ENCODE results near the gene DPPA4.
"Not testable (repeated sequence)": the region's sequence is repeated elsewhere in the genome, so short reads cannot be mapped to it uniquely, and the experiment has no call there.

DPPA4 gene

DNA sequence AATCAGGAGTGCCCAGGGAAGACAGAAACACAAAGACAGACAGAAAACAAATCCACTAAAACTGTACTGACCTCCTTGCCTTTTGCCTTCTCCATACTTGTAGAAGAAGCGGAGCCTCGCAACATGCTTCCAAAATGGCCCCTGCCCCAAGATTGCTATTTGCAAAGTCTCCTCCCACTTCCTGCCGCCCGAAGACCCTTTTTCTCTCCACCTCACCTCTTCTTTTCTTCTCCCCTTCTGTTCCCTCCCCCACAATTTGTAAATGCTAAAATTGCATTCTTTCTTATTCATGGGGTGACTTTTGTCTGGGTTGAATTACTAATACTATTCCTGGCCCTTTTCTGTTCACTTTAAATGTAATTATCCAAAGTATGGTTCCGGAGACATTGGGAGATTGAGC lies at the start of gene DPPA4:
Gene DPPA4 (minus strand): TSS at position 154 of the 400 bp plus-strand sequence. CDS start 29 bp downstream, at position 125.
- DNase-seq (ENCODE audit: low read depth) = no peak

DNA sequence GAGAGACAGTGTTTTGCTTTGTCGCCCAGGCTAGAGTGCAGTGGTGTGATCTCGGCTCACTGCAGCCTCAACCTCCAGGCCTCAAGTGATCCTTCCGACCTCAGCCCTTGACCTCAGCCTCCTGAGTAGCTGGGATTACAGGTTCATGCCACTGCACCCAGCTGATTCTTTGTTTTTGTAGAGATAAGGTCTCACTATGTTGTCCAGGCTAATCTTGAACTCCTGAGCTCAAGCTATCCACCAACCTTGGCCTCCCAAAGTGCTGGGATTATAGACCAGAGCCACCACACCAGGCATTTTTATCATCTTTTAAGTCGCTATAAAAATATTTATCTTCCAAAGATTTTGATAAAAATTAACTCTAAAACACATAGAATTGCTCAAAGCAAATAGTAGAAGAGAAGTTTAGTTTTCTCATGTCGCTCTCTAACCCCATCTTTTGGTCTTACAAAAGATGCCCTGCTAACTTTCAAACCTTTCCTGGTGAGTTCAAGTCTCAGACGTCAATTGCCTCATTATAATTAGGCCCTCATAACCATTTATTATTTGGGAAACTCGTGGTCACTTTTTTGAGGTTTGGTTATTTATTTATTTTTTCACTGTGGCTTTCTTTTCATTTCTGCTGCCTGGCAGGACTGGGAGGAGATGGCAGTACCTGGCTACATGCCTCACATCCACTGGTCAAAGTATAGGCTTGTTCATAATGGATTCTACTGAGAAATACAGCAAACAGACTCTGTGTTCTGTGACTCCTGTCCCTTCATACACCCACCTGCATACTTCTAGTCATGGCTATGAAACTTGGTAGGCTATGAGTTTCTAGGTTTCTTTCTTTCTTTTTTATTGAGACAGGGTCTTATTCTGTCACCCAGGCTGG lies 48.3 kb upstream of the DPPA4 start:
- DNase-seq (ENCODE audit: low read depth) = no peak

GRCh38 chr3:109384164-109384563 lies 46.8 kb upstream of the DPPA4 start:
- DNase-seq (ENCODE audit: low read depth) = no peak

GRCh38 chr3:109382588-109382987 lies 45.2 kb upstream of the DPPA4 start:
- no peak for DNase-seq (ENCODE audit: low read depth)

DNA sequence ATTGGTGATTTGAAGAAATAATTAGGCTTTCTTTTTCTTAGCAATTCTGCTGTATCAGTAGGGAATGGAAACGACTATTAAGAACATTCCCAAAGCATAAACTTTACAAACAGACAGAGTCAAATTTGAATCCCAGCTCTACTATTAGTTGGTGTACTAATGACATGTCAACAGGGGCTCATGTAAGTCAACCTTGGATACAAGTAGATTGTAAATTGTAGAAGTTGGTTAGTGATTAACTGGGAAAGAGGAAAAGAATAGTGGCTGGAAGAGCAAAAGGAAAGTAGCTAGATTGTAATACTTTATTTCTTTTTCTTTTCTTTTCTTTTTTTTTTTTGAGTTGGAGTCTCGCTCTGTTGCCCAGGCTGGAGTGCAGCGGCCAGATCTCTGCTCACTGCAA lies 38.6 kb upstream of the DPPA4 start:
- DNase-seq (ENCODE audit: low read depth) = no peak

- not testable (repeated sequence) for DNase-seq (ENCODE audit: low read depth)
These were observed 37.1 kb upstream of the DPPA4 start for GRCh38 chr3:109374434-109374833.

GRCh38 chr3:109373933-109374332 lies 36.6 kb upstream of the DPPA4 start:
- no peak for DNase-seq (ENCODE audit: low read depth)

GRCh38 chr3:109372639-109373038 lies 35.3 kb upstream of the DPPA4 start:
- no peak for DNase-seq (ENCODE audit: low read depth)

GRCh38 chr3:109369510-109369909 lies 32.2 kb upstream of the DPPA4 start:
- DNase-seq (ENCODE audit: low read depth) = no peak

DNA sequence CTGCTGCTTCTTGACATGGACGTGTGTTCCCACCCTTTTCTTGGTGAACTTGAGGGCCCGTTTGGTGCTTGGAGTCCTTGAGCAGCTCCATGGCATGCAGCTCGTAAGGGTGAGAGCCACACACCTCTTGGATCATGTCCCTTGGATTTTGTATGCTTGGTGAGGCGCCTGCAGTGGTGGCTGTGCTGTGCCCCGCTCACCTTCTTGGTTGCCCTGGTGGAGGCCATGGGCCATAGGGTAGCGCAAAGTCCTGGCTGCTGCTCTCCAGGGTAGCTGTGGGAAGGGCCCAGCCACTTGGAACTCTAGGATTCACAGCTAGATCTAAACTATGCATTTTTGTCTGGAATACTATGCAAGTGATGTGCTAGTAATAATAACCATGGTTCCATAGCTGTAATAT lies 26.7 kb upstream of the DPPA4 start:
- DNase-seq (ENCODE audit: low read depth) = no peak

DNA sequence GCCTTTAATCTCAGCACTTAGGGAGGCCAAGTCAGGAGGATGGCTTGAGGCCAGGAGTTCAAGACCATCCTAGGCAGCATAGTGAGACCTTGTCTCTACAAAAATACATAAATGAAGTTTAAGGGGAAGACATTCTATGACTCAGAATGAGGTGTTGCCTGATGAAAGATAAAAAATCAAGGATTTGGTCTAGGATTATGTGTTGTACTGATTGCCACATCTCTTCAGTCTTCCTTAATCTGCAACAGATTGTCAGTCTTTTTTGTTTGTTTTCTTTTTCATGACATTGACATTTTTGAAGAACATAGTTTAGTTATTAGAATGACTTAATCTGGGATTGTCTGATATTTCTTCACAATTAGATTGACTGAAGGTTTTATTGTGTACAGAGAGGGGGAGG lies 26.3 kb upstream of the DPPA4 start:
- DNase-seq (ENCODE audit: low read depth) = no peak

- no peak for DNase-seq (ENCODE audit: low read depth)
These were observed 25.5 kb upstream of the DPPA4 start for GRCh38 chr3:109362823-109363222.

- DNase-seq (ENCODE audit: low read depth) = not testable (repeated sequence)
These were observed 21.5 kb upstream of the DPPA4 start for GRCh38 chr3:109358809-109359208.

DNA sequence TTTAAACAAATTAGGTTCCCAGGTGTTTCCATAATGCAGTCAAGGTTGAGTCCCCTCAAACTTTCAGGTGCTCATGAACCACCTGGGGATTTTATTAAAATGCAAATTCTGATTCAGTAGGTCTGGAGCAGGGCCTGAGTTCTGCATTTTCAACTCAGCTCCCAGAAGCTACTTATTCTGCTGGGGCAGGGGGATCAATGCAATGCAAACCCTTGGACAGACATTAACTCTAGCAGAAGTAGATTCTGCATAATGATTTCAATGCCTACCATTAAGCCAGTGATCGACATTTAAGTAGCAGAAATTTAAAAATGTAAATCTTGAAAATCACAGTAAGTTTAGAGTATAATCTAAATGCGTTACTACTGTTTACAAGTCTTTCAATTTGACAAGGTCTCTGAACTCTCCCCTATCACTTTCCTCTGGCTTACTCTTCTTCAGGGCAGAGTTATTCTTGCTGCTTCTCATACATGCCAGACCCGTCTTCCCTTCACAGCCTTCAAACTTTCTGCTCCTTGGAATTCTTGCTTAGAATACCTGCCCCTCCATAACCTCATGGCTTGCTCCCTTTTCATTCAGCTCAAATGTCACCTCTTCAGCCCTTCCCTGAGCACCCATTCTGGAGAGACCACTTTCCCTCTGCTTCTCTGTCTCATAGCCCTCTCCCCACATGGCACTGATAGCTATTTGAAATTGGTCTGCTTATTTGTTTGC lies 19.3 kb upstream of the DPPA4 start:
- no peak for DNase-seq (ENCODE audit: low read depth)

GRCh38 chr3:109355625-109356441 lies 18.5 kb upstream of the DPPA4 start:
- no peak for DNase-seq (ENCODE audit: low read depth)

GRCh38 chr3:109353057-109353456 lies 15.7 kb upstream of the DPPA4 start:
- no peak for DNase-seq (ENCODE audit: low read depth)

DNA sequence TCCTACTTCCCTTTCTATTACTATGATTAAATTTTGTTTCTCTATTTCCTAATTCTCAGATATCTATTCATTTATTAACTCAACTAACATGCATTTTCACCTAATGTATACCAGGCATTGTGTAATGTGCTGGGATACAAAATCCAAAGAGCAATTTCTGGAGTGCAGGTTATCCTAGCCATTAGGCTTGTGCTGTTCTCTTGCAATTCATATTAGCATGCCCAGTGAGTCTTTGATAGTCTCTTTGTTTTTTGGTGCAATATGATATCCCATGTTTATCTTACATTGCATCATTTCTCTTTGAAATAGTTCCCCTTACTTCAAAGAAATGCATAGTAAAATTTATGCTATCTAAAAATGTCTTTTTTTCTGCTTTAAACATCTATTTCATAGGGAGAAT lies 13.9 kb upstream of the DPPA4 start:
- DNase-seq (ENCODE audit: low read depth) = no peak

DNA sequence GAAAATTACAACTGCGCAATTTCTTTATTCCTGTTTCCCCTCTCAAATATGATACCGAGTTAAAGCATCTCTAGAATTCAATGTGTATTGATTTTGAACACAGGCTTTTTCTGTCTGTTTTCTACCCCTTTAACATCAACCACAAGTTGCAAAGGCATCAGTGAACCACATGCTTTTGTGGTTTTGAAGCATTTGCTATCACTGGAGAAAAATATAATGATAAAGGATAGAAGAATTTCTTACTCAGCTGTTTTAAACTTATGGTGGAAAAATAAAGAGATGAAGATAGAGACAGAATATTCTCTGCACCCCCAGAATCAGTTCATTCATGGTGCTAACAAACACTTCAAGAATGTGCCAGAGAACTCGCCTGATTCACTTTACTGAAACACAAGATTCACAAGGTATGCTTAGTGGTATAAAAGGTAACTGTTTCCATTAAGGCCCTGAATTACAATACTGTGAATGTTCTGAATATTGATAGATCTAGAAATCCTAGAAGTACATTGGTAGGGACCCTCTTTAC lies 9.5 kb upstream of the DPPA4 start:
- no peak for DNase-seq (ENCODE audit: low read depth)

DNA sequence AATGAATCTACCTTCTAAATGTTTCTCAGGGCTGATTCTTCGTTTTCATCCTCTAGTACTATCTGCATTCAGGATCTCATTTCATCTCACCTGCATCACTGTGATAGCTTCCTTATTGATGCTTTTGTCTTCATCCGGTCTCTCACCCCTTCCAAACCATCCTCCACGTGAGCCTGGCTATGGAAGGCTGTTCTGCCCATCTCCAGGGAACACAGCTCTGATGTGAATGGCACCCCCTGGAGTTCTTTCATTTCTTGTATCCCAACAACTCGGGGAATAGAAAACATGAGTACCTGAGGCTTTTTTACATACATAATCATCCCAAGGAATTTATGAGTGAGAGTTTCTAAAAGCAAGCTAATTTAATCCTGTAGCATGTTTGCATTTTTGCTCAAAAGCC lies 8.8 kb upstream of the DPPA4 start:
- DNase-seq (ENCODE audit: low read depth) = no peak

- no peak for DNase-seq (ENCODE audit: low read depth)
These were observed 2.6 kb upstream of the DPPA4 start for GRCh38 chr3:109339714-109340648.

DNA sequence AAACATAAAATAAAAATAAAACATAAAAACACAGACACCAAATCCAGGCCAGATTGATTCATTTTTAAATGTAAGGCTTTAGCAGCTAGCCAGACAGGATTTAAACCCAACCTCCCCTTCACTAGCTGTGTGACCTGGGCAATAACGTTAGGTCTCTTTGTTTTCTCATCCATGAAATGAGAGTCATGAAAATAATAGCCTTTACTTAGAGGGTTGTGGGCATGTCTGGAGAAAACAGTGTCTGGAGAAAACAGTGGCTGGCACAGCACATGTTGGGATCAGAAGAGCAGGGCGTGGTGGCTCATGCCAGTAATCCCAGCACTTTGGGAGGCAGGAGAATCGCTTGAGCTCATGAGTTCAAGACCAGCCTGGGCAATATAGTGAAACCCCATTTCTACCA lies 1.9 kb upstream of the DPPA4 start:
- DNase-seq (ENCODE audit: low read depth) = no peak
